Measurements from ENCODE around the gene THSD1.
"Not testable (repeated sequence)": the region's sequence is repeated elsewhere in the genome, so short reads cannot be mapped to it uniquely, and the experiment has no call there.

Gene THSD1

DNA sequence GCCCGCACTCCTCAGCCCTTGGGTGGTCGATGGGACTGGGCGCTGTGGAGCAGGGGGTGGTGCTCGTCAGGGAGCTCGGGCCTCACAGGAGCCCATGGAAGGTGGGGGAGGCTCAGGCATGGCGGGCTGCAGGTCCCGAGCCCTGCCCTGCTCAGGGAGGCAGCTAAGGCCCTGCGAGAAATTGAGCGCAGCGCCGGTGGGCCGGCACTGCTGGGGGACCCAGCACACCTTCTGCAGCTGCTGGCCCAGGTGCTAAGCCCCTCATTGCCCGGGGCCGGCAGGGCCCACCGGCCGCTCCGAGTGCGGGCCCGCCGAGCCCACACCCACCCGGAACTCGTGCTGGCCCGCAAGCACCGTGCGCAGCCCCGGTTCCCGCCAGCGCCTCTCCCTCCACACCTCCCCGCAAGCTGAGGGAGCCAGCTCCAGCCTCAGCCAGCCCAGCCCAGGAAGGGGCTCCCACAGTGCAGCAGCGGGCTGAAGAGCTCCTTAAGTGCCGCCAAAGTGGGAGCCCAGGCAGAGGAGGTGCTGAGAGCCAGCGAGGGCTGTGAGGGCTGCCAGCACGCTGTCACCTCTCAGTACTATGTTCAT lies 2.2 kb upstream of the THSD1 start:
- DNase-seq = not testable (repeated sequence)

GRCh38 chr13:52407436-52407835 lies 1.5 kb upstream of the THSD1 start:
- not testable (repeated sequence) for DNase-seq

DNA sequence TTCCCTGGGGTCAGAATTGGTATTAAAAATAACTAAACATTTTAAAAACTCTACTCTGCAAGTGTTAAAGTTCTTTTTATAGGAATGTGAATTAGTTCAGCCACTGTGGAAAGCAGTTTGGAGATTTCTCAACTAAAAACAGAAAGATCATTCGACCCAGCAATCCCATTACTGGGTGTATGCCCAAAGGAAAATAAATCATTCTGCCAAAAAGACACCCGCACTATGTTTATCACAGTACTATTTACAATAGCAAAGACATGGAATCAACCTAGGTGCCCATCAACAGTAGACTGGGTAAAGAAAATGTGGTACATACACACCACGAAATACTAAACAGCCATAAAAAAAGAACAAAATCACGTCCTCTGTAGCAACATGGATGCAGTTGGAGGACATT lies 657 bp upstream of the THSD1 start:
- no peak for DNase-seq

GRCh38 chr13:52405369-52405766 lies 604 bp downstream of the THSD1 start:
- no peak for DNase-seq

DNA sequence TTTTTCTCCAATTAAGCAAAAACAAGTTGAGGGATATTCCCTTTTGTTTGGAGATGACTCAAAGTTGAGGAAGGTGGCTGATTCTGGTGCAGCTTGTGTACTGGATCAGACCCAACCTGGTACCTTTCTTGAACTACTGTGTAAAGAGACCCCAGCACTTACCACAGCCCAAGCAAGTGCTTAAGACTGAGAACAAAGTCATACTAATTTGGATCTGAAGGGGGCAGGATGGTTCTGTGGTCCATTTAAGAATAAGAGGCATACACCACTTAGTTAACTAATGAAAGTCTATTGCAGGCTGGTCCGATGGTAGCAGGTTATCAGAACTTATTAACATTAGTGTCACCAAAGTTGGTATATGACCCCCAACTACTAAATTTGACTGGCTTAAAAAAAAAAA lies 6.3 kb downstream of the THSD1 start:
- peak; percentile 32 for DNase-seq

DNA sequence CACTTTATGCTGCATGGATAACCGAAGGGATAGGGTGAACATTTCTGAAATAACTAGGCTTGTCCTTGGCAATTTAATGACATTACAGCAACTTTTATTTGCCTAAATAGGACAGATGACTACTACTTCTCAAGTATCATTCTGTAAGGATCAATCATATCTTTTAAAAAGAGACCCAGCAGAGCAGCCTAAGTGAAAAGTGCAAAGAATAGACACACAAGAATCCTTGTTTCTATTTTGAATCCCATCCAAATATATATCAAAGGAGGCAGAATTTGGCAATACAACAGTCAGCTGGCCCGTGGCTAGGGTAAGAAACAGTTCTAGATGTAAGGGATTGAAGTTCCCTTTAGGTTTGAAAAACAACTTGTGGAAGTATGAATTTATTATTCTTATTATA lies 6.9 kb downstream of the THSD1 start:
- no peak for DNase-seq

GRCh38 chr13:52395704-52396103 lies 10.3 kb downstream of the THSD1 start:
- no peak for DNase-seq

DNA sequence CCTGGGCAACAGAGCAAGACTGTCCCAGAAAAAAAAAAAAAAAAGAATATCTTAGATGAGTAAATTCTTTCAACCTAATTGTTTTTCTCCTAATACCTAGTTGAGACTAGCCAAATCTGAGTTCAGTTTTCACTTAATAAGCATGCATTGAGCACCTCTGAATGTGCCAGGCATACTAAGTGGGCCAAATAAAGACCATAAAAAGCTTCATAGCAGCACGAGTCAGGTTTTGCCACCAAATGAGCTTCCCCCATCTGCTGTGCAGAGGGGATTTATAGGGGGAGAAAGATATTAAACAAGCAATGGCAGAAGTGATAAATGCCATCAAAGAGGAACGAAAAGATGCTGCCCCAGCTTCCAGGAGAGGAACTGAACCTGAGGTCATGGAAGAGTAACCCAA lies 11.4 kb downstream of the THSD1 start:
- DNase-seq = no peak

- DNase-seq = no peak
Measured at GRCh38 chr13:52393572-52394357, 12.2 kb downstream of the THSD1 start.

DNA sequence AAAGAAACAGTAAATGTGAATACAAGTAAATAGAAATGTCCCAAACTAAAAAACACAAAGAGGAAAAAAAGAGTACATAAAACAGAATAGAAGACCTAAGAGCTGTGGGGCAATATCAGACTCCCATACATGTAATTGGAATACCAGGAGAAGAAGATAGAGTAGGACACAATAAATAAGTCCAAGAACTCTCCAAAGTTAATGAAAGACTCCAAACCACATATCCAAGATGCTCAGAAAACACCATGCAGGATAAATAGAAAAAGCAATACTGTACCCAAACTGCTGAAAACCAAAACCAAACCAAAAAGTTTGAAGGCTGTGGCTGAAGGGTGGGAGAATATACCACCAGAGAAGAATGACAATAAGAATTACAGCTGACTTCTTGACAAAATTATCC lies 18.3 kb downstream of the THSD1 start:
- DNase-seq = no peak

DNA sequence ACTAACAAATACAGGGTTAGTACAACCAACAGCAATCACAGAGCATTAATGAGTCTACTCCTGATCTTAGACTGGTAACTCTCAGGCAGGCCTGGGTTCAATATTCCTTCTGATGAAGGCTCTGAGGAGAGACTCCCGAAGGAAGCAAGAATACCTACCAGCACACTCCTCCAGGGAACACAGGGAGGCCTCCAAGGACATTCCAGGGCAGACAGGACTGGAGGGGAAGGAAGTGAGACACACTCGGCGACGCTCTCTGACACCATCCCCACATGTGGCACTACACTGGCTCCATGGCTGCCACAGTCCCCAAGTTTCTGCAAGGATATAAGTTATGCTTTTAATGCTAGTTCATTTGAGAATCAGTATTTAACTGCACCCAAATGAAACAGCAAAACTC lies 20.1 kb downstream of the THSD1 start:
- DNase-seq = no peak

DNA sequence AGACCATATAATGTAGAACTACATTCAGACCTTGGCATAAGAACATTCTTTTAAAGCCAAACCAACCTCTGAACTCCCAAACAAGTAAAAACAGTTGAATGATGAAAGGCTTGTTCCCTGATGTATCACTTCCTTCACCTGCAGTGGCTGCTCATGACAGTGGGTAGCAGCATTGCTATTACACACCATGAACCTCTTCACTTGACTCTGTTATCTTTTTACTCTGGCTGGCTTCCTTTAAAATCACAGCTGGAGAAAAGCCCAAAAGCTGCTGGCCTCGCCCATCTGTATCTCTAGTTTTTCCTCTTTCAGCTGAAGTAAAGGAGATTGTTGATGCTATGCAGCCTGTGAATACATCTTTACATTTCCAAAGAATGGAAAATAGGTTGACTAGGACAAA lies 22.6 kb downstream of the THSD1 start:
- DNase-seq = peak; percentile 50

- DNase-seq = no peak
Measured at GRCh38 chr13:52378312-52378711, 27.7 kb downstream of the THSD1 start.

GRCh38 chr13:52377898-52378297 lies 28.1 kb downstream of the THSD1 start:
- DNase-seq = no peak

GRCh38 chr13:52374873-52375411 lies 31.0 kb downstream of the THSD1 start:
- no peak for DNase-seq

GRCh38 chr13:52374389-52374788 lies 31.6 kb downstream of the THSD1 start:
- no peak for DNase-seq

- not testable (repeated sequence) for DNase-seq
Measured at GRCh38 chr13:52373277-52373676, 32.7 kb downstream of the THSD1 start.

GRCh38 chr13:52371736-52372247 lies 34.2 kb downstream of the THSD1 start:
- no peak for DNase-seq

- DNase-seq = no peak
Measured at GRCh38 chr13:52366291-52366690, 39.7 kb downstream of the THSD1 start.

- DNase-seq = not testable (repeated sequence)
Measured at GRCh38 chr13:52362169-52362887, 43.6 kb downstream of the THSD1 start.

DNA sequence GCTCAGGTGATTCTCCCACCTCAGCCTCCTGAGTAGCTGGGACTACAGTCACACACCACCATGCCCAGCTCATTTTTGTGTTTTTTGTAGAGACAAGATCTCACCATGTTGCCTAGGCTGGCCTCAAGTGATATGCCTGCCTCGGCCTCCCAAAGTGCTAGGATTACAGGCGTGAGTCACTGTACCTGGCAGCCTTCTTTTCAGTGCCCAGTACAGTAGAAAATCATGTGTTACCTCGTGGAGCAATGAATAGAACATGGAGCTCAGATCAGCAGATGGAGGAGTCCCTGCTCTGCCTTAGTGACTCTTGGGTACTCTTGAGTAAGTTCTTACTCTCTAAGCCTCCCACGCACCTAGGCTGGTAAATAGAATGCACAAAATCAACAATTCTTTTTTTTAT lies 44.7 kb downstream of the THSD1 start:
- DNase-seq = no peak

DNA sequence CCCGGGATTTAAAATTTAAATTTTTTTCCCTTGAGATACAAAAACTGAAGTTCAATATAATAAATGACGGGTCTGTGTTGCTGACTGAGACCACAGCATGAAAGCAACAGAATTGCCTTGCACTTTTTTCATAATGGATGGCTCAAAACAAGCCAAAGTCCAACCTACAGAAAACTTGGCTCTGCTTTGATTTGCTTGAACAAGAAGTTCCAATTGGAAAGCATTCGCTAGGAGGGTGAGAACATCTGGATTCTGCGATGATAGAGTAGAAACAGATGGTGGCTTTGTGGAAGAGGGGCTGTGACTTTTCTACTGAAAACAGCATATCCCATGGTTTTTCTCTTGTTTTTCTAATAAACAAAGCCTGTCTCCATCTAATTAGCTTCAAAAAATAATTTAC lies 46.4 kb downstream of the THSD1 start:
- no peak for DNase-seq

- no peak for DNase-seq
Measured at GRCh38 chr13:52356327-52356726, 49.6 kb downstream of the THSD1 start.

DNA sequence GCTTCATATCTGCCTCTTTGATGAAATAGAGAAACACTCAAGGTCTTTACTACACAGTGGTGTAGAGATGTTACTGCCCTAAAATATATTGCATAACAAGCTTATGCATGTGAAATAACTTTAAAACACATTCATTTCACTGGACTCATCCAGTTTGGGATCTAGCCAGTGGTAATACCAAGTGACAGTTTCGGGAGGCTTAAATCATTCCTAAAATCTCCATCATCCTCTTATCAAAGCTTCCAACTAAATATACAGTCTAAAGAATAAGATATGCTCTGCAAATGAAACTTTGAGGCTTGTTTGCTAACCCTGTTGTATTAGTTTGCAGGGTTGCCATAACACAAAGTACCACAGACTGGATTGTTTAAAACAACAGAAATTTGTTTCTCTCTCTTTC lies 52.8 kb downstream of the THSD1 start:
- DNase-seq = no peak

Measured in hematopoietic multipotent progenitor cell treated with erythropoietin and hydrocortisone succinate and interleukin-3 and kit ligand, for 8 days (in vitro differentiated cells).